GM12878 (cell line): ENCODE results near the gene TMEM14A. TPM values are rescaled to one million over a fixed set of nuclear protein-coding genes. Genes with fewer than 3 reads are reported as not detected.

Experiments used
- ASH2L ChIP-seq: fragments of 300-600, 200-600 bp; sonication (generic); IDR thresholded peaks from 2 replicates; pipeline ENCODE4 v1.6.1; 2017; ENCODE audit warnings: low read depth, mild to moderate bottlenecking, borderline replicate concordance
- BCL11A ChIP-seq: IDR thresholded peaks from 2 replicates; pipeline ENCODE4 v1.6.1; 2011; ENCODE audit warnings: low read depth, low read length
- BCLAF1 ChIP-seq: fragments of 450-650 bp; IDR thresholded peaks from 2 replicates; pipeline ENCODE4 v1.6.1; 2017; ENCODE audit warnings: antibody characterized with exemption, mild to moderate bottlenecking, moderate library complexity
- CTCF ChIP-seq, 3 experiments: IDR thresholded peaks in 2 of 3; conservative IDR thresholded peaks in 1 of 3; 2 replicates each; pipeline ENCODE4 v1.5.1; 2011; ENCODE audit warnings: low read depth in 3 of 3, low read length in 3 of 3, mild to moderate bottlenecking in 3 of 3, control low read depth in 2 of 3, moderate library complexity in 2 of 3, inconsistent platforms in 1 of 3, mixed read lengths in 1 of 3; ENCODE audit not compliant: control insufficient read depth in 2 of 3, insufficient read depth in 1 of 3; ENCODE audit errors: extremely low read depth in 1 of 3
- FOXM1 ChIP-seq: IDR thresholded peaks from 2 replicates; pipeline ENCODE4 v1.6.1; 2012; ENCODE audit warnings: low read depth, mild to moderate bottlenecking, inconsistent platforms, low read length, moderate library complexity
- IRF3 ChIP-seq: fragments of 450-650 bp; IDR thresholded peaks from 2 replicates; pipeline ENCODE4 v1.6.1; 2014; ENCODE audit warnings: mild to moderate bottlenecking
- KDM1A ChIP-seq: fragments of 200-600 bp; sonication (generic); IDR thresholded peaks from 2 replicates; pipeline ENCODE4 v1.6.1; 2016; ENCODE audit warnings: borderline replicate concordance
- RELA ChIP-seq: fragments of 450-650 bp; IDR thresholded peaks from 2 replicates; pipeline ENCODE4 v1.8.0; 2014; ENCODE audit warnings: borderline replicate concordance; ENCODE audit not compliant: partially characterized antibody
- SP1 ChIP-seq: IDR thresholded peaks from one replicate; pipeline ENCODE4 v1.6.1; 2011; ENCODE audit warnings: low read depth, low read length
- SREBF2 ChIP-seq: IDR thresholded peaks from 2 replicates; pipeline ENCODE4 v1.6.1; 2012; ENCODE audit warnings: mild to moderate bottlenecking, low read length
- STAT1 ChIP-seq: fragments of 450-650 bp; conservative IDR thresholded peaks from 2 replicates; pipeline ENCODE4 v1.6.1; 2014; ENCODE audit warnings: antibody characterized with exemption, mild to moderate bottlenecking
- YBX1 ChIP-seq: fragments of 450-650 bp; IDR thresholded peaks from 2 replicates; pipeline ENCODE4 v1.6.1; 2016; ENCODE audit warnings: antibody characterized with exemption
- ZBTB4 ChIP-seq: fragments of 450-650 bp; formaldehyde crosslinking; IDR thresholded peaks from 2 replicates; pipeline ENCODE4 v1.4.0; 2022; ENCODE audit warnings: mild to moderate bottlenecking, moderate library complexity
- ZNF687 ChIP-seq: fragments of 450-650 bp; IDR thresholded peaks from 2 replicates; pipeline ENCODE4 v1.6.1; 2017; ENCODE audit warnings: mild to moderate bottlenecking, moderate library complexity
- polyA plus RNA-seq, 11 experiments: library from polyadenylated mRNA; depleted of rRNA in 4 of 11; unstranded in 6 of 11; stranded (reverse) in 5 of 11; fragments of >200 nt; fragmentation: Nextera tagmentation in 4 of 11; fragmentation: Illumina TruSeq in 1 of 11; extraction: Ambion mirVana in 4 of 11; extraction: Trizol in 1 of 11; gene quantifications; 1 replicate in 1 of 11; 2 replicates in 10 of 11; pipeline versions ENCODE4 v1.2.1 to v1.2.3, GENCODE V29; 2011 to 2016; ENCODE audit warnings: inconsistent platforms in 2 of 11, missing spikeins in 2 of 11, low read depth in 1 of 11
- total RNA-seq, 4 experiments: library from RNA; depleted of rRNA in 3 of 4; stranded (reverse); fragments of >200 nt in 3 of 4; fragmentation: Illumina TruSeq in 1 of 4; extraction: Trizol in 1 of 4; gene quantifications; 2 replicates each; pipeline versions ENCODE4 v1.2.1 to v1.2.3, GENCODE V29; 2013 to 2021

TMEM14A gene
- total and polyA plus RNA-seq, 10 of the 15 experiments (the other 5 are each of a cell fraction or from before 2014, with no cell fraction given): 15.6 to 143 (median 33.1) TPM

GRCh38 chr6:52664186-52664990, 6.5 kb upstream of the TMEM14A start (continued):
- peak; percentile 77 for TF ChIP-seq IRF3
- TF ChIP-seq CTCF (IDR thresholded peaks at IDR 0.05 in 2 of 3, conservative IDR thresholded peaks at IDR 0.05 in 1 of 3; ENCODE audit: control insufficient read depth in 2 of 3, extremely low read depth in 1 of 3, insufficient read depth in 1 of 3, low read depth in 3 of 3, low read length in 3 of 3): no peak
- 0 out of 2 replicates have a peak, but pooled peaks have one; percentile 23 for TF ChIP-seq ZNF687
- TF ChIP-seq BCLAF1: no peak
- no peak for TF ChIP-seq BCL11A
- TF ChIP-seq ZBTB4 (CRISPR knock-in tag): no peak
- TF ChIP-seq FOXM1: no peak
- TF ChIP-seq STAT1: no peak
- no peak for TF ChIP-seq ASH2L
- no peak for TF ChIP-seq SREBF2
- TF ChIP-seq RELA: no peak
- peak; percentile 96 for TF ChIP-seq SP1
- no peak for TF ChIP-seq YBX1
- no peak for TF ChIP-seq KDM1A
